NCI-H226 (cell line): Measurements from ENCODE around the gene LSS.
"Not testable (repeated sequence)": the region's sequence is repeated elsewhere in the genome, so short reads cannot be mapped to it uniquely, and the experiment has no call there.

Source experiments
- DNase-seq: peaks from one replicate; pipeline ENCODE4 v3.0.0-alpha.2; 2015

The LSS gene

DNA sequence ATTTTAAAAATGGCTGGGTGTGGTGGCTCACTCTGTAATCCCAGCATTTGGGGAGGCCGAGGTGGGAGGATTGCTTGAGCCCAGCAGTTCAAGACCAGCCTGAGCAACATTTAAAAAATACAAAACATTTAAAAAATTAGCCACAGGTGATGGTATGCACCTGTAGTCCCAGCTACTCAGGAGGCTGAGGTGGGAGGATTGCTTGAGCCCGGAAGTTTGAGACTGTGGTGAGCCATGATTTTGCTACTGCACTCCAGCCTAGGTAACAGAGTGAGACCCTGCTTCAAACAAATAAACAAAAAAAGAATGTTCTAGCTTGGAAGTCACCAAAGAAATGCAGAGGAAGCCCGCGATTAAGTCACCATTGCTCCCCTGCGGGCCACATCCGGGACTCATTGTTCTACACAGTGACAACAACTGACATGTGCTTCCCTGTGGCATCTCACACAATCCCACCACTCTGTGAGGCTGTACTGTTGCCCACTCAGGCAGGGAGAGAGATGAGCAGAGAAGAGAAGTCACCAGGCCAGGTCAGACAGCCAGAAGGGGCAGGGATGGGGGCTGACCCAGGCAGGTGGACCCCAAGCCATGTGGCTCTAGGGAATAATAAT lies 25.9 kb downstream of the LSS start:
- no peak for DNase-seq

DNA sequence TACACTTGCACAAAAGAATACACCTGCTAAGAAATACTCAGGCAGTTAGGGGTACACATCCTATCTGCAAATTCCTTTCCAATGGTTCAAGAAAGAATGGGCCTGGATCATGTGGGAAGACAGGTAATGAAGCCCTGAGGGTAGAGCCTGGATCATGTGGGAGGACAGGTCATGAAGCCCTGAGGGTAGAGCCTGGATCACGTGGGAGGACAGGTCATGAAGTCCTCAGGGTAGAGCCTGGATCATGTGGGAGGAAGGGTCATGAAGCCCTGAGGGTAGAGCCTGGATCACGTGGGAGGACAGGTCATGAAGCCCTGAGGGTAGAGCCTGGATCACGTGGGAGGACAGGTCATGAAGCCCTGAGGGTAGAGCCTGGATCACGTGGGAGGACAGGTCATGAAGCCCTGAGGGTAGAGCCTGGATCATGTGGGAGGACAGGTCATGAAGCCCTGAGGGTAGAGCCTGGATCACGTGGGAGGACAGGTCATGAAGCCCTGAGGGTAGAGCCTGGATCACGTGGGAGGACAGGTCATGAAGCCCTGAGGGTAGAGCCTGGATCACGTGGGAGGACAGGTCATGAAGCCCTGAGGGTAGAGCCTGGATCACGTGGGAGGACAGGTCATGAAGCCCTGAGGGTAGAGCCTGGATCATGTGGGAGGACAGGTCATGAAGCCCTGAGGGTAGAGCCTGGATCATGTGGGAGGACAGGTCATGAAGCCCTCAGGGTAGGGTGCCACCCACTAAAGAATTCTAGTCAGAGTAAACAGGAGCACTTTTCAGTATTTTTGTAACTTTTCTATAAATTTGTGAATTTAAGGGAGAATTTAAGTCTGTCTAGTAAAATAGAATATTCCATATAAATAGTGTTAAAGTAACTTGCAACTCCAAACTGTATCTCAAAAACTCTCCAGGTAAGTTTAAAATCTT lies 27.4 kb downstream of the LSS start:
- DNase-seq = not testable (repeated sequence)

DNA sequence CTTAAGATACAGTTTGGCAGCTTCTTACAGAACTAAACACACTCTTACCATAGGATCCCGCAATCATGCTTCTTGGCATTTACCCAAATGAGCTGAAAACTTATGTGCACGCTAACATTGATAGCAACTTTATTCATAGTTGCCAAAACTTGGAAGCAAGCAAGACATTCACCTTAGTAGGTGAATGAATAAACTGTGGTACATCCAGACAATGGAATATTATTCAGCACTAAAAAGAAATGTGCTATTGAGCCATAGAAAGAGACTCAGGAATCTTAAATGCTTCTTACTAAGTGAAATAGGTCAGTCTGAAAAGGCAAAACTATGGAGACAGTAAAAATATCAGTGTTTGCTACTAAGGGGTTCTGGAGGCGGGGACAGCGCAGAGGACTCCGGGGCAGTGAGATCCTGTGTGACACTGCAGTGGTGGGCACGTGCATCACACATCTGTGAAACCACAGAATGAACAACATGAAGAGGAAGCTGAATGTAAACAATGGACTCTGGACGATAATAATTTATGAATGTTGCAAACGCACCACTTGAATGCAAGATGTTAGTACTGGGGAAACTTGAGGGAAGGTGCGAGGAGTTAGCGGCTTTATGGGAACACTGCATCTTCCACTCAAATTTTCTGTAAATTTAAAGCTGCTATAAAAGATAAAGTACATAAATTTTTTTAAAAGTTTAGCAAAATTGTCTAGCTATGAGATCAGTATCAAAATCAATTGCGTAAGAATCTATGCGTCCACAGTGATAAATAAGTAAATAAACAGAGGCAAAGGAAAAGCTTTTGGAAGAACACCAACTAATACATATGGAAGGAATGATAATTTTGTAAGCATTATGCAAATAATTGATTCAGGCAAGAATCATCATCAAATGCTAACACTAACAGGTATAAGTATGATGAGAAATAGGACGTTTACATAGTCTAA lies 28.9 kb downstream of the LSS start:
- no peak for DNase-seq

- no peak for DNase-seq
Observed at GRCh38 chr21:46196733-46197132, 31.8 kb downstream of the LSS start.

DNA sequence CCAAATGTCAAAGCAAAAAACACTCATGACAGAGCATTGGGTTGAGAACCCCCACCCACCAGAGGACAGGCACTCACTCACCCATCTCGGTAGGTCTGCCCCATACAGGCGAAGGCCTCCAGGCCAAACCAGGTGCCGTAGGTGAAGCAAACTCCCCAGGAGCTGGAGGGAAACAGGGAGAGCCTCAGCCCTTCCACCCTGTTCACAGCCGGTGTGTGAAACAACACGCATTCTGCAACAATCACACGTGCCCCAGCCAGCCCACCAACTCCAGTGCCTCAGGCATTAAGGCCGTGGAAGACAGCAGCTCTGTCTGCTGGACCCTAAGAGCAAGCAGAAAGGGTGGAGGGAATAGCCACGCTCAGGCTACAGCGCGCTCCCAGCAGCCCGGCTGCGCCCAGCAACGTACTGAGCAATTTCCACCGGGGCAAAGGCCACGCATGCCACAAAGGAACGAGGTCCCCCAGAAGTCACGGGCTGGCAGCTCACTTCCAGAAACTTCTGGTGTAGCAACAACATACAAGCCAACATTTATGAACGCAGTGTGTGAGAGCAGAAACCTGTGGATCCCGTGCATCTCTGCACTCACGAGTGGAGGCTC lies 32.9 kb downstream of the LSS start:
- no peak for DNase-seq

DNA sequence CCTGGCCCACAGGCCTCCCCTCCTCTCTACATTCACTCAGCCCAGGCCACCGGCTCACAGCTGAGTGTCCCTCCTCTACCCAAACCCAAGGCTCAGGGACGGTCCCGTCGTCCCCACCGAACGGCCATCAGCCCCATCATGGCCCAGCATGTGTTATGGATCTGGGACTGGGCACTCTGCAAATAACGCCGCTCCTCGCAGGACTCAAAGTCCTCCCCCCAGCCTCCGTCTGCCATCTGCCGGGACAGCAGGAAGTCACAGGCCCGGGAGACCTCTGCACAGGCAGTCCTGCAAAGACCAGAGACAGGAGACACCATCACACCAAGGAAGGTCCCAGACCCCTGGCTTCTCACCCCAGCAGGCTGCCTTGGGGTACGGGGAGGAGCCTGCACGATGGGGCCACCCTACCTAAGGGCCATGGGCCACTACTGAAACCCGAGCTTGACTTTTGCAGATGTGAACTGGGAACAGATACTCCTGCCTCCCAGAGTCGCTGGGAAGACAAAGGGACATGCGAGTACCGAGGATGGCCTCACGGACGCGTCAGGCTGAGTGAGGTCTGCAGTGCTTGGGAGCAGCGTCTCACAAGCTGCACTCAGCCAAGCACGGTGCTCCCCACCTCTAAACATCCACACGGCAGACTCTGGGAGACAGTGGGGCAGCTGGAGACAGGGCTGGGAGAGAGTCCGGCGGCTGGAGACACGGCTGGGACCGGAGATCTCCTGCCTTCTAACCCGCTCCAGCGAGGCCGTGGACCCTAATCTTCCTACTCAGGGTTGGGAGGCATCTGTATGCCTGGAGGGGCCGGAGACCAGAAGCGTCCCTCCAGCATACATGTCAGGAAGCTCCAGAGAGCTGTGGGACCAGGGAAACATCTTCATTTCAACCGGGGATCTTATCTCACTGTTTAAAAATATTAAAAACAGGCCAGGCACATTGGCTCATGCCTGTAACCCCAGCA lies 33.9 kb downstream of the LSS start:
- no peak for DNase-seq

- DNase-seq = no peak
Observed at GRCh38 chr21:46193829-46194373, 34.7 kb downstream of the LSS start.

- no peak for DNase-seq
Observed at GRCh38 chr21:46191686-46192575, 36.6 kb downstream of the LSS start.

- peak; percentile 42 for DNase-seq
Observed at GRCh38 chr21:46191257-46191685, 37.3 kb downstream of the LSS start.

- no peak for DNase-seq
Observed at GRCh38 chr21:46190491-46191131, 38.0 kb downstream of the LSS start.

DNA sequence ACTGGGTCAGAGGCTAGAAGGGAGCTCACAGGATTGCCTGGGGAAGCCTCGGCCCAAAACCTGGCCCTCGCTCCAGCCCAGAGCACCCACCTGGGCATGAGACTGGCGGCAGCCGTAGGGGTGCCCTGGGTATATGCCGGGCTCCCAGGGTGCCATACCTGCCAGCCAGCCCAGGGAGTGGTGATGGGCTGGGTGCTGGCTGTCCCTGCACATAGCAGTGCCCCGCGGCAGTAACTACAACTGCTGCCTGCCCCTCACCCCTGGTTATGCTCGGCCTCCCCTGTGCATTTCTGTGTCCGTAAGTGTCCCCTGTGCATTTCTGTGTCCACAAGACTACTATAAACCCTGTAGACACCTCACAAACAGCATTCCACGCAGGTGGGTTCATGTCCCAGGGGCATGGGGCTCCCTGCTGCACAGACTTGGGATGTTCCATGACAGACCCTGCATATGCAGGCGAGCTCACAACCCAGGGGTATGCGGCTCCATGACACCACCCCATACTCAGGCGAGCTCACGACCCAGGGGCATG lies 38.5 kb downstream of the LSS start:
- DNase-seq = no peak

- DNase-seq = no peak
Observed at GRCh38 chr21:46189213-46189958, 39.2 kb downstream of the LSS start.

- DNase-seq = no peak
Observed at GRCh38 chr21:46188226-46189212, 40.1 kb downstream of the LSS start.

DNA sequence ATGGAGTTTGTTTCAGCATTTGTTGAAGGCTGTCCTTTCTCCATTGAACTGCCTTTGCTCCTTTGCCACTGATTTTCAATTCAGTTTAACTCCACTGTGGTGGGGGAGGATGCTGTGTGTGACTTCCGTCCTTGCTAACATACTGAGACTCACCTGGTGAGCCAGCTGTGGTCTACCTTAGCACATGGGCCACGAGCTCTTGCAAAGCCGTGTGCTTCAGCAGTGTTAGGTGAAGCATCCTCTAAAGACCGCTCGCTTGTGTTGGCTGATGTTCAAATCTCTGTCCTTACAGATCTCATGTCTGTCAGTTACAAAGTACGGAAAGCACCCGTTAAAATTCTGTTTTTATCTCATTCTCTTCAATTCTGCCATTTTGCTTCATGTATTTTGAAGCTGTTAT lies 40.8 kb downstream of the LSS start:
- no peak for DNase-seq

DNA sequence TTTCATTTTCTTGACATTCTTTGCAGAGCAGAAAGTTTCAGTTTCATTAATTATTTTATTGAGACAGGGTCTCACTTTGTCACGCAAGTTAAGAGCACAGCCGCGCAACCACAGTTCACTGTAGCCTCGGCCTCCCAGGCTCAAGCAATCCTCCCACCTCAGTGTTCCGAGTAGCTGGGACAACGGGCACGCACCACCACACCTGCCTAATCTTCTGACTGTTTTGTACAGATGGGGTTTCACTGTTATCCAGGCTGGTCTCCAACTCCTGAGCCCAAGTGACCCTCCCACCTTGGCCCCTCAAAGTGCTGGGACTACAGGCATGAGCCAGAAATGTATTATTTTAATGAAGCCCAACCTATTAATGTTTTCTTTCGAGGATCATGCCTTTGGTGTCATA lies 41.3 kb downstream of the LSS start:
- DNase-seq = no peak

GRCh38 chr21:46185716-46186115 lies 42.9 kb downstream of the LSS start:
- DNase-seq = no peak
